ENCODE data around the gene PLXNA4.

- no peak for TF ChIP-seq POLR2A (IDR thresholded peaks at IDR 0.05)
- TF ChIP-seq, protein P1, sequence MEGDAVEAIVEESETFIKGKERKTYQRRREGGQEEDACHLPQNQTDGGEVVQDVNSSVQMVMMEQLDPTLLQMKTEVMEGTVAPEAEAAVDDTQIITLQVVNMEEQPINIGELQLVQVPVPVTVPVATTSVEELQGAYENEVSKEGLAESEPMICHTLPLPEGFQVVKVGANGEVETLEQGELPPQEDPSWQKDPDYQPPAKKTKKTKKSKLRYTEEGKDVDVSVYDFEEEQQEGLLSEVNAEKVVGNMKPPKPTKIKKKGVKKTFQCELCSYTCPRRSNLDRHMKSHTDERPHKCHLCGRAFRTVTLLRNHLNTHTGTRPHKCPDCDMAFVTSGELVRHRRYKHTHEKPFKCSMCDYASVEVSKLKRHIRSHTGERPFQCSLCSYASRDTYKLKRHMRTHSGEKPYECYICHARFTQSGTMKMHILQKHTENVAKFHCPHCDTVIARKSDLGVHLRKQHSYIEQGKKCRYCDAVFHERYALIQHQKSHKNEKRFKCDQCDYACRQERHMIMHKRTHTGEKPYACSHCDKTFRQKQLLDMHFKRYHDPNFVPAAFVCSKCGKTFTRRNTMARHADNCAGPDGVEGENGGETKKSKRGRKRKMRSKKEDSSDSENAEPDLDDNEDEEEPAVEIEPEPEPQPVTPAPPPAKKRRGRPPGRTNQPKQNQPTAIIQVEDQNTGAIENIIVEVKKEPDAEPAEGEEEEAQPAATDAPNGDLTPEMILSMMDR (IDR thresholded peaks at IDR 0.05), result no peak
Measured at GRCh38 chr7:132511387-132511786, 64.9 kb downstream of the PLXNA4 start.
